Kidney tubule cell (primary cell): ENCODE measurements around the gene MRPL9.

Source experiments
- DNase-seq: peaks from one replicate; pipeline ENCODE4 v3.0.0-alpha.2; 2018; ENCODE audit warnings: low spot score

MRPL9 gene

DNA sequence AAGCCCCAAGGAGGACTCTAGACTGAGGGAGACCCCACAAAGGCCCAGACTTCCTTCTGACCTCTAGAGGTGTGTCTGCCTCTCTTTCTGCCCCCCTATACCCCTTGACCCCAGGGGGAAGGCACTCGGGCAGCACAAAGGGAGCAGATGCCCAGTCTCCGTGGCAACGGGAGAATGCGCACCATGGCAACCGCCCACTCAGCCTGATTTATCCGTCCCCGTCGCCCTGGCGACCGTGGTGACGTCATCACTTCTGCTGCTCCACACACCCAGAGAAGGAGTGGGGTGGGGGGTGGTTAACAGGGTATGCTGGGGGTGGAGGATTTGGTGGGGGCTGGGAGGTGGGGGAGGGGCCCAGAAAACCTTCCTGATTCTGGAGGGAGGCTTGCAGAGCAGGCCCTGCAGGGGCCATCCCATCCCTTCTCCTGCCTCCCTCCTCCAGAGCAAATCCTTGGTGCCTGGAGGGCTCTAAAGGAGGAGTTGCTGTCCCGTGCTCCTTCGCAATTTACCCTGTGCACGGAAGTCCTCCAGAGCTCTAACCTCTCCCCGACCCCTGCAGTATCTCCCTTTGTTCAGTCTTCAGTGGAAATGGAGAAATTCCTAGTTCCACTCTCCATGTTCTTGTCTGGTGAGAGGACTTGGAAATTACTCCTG is 53.0 kb downstream of the MRPL9 start:
- DNase-seq = peak; percentile 38
